8988T (cell line): ENCODE results near the gene CRACDL.

ENCODE experiments used
- DNase-seq: peaks from one replicate; pipeline ENCODE4 v3.0.0; 2011

Gene CRACDL, protein sequence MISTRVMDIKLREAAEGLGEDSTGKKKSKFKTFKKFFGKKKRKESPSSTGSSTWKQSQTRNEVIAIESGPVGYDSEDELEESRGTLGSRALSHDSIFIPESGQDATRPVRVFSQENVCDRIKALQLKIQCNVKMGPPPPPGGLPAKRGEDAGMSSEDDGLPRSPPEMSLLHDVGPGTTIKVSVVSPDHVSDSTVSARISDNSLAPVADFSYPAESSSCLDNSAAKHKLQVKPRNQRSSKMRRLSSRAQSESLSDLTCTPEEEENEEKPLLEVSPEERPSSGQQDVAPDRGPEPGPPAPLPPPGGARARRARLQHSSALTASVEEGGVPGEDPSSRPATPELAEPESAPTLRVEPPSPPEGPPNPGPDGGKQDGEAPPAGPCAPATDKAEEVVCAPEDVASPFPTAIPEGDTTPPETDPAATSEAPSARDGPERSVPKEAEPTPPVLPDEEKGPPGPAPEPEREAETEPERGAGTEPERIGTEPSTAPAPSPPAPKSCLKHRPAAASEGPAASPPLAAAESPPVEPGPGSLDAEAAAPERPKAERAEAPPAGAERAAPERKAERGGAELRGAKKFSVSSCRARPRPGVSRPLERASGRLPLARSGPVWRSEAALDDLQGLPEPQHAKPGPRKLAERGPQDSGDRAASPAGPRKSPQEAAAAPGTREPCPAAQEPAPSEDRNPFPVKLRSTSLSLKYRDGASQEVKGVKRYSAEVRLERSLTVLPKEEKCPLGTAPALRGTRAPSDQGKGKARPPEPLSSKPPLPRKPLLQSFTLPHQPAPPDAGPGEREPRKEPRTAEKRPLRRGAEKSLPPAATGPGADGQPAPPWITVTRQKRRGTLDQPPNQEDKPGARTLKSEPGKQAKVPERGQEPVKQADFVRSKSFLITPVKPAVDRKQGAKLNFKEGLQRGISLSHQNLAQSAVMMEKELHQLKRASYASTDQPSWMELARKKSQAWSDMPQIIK

DNA sequence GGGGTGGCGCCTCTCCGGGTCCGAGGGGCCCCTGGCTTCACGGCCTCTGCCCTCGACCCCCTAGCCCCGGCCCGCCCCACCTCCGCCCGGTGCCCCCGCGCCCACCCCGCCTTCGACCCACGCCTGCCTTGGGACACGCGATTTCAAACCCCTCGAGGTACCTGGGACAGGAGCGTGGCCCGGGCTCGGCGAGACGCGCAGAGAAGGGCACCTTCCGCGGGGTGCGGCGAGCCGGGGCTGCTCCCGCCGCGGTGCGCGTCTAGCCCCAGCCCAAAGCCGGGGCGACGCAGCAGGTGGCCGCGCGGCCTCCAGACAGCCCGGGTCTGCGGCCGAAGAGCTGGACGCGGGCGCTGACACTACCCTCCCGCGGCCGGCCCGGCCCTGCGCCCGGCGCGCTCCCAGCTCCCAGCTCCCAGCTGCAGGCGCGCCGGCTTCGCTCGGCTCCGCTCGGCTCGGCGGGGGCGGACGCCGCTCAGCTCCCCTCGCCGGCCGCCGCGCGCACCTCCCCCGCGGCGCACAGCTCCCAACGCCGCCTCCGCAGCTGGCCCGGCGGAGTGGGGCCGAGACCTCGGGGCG lies at the start of gene CRACDL:
CRACDL (minus strand) TSS at position 449 of the 576 bp plus-strand sequence. CDS start 89,425 bp downstream, outside the sequence.
- DNase-seq: peak; percentile 49

DNA sequence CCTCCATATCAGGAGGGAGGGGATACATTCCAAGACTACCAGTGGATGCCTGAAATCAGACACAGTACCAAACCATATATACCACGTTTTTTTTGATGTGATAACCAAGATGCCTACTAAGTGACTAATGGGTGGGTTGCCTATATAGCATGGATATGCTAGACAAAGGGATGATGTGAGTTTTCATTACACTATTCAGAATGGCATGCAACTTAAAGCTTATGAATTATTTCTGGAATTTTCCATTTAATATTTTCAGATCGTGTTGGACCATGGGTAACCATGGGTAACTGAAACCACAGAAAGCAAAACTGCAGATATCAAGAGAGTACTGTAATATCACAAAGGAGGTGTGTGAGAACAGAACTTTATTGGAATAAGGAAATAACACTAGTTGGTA lies 39.6 kb upstream of the CRACDL start:
- no peak for DNase-seq

DNA sequence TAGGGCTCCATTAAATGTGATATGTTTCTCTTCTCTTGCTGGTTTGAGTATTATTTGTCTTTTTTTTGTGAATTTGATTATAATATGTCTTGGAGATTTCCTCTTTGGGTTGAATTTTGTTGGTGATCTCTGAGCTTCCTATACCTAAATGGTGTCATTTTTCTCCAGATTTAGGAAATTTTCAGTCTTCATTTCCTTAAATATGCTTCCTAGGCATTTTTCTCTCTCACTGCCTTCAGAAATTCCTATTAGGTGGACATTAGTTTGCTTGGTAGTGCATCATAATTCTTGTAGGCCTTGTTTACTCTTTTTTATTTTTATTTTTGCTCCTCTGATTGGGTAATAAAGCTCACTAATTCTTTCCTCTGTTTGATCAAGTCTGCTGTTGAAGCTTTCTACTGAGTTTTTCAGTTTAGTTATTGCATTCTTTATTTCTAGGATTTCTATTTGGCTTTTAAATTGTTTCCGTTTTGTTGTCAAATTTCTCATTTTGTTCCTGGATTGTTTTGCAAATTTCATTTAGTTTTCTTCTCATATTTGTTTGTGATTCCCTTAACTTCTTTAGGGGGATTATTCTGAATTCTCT lies 36.6 kb upstream of the CRACDL start:
- no peak for DNase-seq

DNA sequence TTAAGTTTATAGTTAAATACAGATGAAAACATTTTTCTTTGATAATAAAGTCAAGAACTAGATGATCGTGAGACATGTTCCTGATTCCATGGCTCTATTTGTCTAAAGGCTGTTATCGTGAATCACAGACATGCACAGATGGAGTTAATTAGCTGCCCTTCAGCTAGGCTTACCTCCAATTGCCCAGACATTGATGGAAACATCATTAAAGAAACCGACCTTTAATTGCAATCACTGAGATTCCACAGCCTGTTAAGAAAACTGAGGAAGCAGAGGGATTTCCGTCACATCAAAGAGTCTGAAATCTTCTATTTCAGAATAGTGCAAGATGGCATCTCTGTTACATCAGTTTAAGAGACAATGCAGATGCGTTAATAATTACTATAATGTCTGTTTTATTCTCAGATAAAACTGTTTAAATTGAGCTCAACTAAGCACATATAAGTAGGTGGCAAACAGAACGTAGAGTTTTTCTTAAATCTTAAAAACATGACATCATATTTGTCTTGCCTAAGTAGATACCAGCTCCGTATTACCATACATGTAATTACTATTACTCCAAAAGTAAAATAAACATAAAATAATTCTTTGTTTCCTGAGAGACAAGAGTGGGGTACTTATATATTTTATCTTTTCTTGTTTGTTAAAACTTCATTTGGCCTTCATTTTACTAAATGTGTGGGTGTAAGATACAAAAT lies 23.9 kb upstream of the CRACDL start:
- DNase-seq: no peak

DNA sequence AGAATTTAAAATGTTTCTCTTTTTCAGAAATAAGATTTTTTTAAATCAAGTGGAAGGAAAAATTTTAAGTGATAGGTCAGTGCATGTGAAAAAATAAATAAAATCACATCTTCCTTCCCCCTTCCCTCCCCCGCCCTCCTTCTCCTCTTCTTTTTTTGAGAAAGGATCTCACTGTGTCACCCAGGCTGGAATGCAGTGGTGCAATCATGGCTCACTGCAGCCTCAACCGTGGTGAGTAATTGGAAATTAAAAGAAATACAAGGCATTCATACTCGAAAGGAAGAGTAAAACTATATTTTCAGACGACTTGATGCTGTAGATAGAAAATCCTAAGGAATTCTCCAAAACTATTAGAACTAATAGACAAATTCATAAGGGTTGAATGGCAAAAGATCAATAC lies 16.9 kb upstream of the CRACDL start:
- DNase-seq: no peak

DNA sequence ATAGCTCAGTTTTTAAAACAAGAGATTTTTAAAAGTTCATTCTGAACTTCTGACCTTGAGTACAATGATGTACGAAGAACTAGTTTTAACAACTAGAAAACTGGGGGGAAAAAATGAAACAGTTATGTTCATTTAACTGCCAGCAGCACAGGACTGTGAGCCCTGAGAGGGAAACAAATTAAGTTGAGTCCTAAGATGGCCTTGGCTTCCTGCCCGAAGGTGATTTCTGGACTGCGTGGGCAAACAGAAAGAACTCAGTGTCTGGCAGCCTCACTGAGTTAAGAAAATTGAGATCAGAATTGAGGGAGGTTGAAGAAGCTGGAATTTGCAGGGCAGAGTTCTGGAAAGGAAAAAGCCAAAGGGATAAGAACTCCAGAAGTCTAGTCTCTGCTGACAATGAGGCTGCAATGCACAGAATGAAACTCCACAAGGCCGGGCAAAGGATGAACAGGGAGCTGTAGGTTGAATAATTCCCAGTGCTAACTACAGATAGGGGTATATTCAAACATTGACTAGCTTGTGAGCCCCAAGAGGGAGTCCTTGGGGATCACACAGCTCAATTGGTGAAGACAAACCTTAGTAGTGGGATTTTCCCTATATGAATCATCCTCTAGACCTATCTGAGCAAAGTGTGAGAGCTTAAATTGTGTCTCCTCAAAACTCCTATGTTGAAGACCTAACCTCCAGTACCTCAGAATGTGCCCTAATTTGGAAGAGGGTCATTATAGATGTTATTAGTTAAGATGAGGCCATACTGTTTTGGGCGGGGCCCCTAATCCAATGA lies 13.1 kb upstream of the CRACDL start:
- DNase-seq: no peak

DNA sequence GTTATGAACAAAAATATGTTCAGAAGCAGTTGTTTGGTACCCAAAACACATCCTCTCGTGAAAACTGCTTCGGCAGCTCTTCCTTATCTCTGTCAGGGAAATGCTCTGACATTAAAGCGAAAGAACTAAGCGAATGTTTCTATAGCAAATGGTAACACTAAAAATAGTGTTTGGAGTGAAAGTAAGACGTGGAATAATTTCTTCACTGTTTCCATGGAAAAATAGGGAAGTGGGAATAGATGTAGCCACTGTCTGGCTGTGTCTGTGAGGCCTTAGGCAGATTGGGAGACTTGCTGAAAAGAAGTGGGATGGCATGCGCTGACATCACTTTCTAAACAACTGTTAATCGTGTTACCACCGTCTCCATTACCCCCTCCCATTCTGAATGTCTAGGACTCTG lies 11.5 kb upstream of the CRACDL start:
- no peak for DNase-seq

DNA sequence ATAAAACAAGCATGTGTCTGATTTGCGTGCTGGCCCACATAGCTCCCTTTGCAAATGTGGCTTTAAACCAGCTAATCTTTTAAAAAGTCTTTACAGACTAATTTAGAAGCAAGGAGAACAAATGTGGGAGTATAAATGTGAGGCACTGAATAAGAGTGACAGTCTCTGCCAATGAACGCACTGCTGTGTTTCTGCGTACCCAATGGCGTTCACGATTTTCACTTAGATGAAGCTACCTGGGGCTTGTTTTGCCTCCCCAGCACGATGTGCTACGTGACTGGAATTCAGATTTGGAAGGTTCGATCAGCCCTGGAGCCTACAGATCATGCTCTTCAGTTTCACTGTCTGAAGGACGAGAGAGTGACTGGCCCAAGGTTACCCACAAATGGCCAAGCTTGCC lies 10.8 kb upstream of the CRACDL start:
- DNase-seq: no peak

DNA sequence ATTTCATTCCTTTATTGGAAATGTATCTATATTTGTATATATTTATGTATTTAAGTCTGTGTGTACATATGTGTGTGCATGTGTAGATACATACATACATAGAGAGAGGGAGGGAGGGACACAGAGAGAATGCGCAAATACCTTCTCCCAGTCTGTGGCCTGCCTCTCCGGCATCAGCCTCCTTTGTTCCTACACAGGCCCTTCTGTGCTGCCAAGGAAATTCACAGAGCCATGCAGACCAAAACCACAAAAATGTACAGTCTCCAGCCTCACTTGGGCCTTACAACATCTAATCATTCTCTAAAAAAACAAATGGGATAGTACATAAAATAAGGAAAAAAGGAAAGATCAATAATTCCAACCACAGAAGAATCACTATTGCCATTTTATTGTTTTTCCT lies 8.8 kb upstream of the CRACDL start:
- no peak for DNase-seq

DNA sequence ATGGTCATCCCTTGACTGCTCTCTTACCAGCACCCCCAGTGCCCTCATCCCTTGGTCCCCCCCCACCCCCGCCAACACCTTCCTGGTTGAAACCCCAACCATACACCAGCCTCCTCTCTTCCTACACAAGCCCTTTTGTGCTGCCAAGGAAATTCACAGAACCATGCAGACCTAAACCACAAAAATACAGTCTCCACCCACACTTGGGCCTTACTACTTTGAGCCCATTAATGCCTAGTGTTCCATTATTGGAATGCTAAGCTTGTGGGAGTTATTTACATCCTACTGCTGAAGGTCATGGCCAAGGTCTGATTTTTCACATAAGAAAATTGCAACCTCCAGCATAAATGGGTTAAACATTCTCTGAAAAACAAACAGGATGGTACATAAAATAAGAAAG lies 4.1 kb upstream of the CRACDL start:
- DNase-seq: no peak

DNA sequence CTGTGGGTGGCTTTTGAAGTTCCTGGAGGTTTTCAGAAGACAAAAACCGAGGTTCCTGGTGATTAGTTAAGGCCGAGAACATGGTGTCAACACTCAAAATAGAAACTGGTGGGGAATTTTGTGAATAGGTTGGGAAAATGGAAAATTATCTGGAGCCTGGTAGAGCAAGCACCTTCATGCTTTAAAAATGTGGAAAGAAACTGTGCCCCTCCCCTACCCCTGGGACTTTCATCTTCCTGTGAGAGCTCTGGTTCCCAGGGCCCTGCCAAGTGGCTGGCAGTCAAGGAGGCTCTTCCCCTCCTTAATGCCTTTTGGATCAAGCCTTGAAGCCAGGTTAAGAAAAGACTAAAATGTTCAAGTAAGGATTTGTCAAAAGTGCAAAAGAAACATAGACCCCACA lies 1.9 kb upstream of the CRACDL start:
- no peak for DNase-seq

DNA sequence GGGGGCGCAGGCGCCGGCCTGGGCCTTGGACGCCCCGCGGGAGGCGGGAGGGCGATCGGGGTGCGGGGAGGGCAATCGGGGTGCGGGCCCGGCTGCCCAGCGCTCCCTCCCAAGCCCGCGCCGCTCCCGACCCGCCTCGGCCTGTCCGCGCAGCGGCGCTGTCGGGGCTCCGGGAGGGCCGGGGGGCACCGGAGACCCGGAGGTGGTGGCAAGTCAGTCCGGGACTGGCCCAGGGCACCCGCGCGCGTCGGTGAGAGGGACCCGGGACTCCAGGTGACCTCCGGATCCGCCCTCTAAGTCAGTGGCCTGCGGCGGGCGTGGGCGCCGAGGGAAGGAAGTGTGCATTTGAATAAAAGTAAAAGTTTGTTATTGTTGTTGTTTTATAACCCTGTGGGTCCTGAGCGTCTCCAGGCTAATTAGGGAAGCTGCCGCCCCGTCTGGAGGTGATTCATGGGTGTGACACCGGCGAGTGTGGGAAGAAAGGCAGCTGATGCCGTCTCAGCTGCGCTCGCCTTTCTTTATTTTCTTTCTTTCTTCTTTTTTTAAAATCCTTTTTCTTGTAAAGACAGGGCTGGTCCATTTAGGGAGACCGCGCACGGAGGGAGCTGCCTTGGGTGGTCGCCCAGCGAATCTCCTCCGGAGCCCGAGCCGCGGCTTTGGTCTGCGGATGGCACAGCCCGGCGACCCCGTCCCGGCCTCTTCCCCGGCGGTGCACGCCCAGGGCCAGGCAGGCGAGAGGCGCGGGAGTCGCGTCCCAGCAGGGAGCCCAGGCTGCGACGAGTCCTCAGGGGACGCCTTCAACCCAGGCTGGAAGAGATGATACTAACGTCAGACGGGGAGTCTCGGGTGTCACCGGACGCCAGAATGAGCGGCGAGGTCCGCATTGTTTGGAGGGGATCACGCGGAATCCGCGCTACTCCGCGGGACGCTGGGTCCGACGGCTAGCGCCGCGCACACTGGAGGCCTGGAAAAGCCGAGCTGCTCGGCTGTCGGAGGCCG lies 627 bp upstream of the CRACDL start:
- DNase-seq: peak; percentile 63

DNA sequence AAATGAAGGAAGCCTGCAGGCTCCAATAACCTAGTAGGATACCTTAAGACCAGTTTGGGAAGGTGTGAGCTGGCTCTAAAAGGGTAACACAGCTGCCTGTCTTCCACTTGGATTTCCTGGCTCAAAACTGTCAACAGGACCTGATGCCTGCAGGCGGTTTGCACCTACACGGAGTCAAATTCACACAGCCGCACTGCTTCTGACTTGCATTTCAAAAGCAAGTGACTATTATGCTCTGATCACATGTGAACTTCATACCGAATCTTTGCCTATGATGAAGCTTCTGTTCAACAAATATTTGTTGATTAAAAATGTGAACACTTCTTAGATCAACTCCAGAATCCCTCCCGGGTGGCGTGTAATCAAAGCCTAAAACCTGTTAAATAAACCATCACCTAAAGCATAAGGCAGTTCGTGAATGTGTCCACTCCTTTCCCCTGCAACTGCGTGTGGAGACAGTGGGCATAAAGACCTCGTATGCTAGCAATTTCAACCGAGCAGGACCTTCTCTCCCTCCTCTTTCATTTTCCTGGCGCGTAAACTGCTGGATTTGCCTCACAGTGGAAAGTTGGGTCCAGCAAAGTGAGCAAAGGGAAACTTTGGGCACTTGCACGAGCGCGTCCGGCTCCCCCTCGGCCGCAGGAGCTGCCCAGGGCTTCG lies 784 bp downstream of the CRACDL start:
- DNase-seq: no peak

DNA sequence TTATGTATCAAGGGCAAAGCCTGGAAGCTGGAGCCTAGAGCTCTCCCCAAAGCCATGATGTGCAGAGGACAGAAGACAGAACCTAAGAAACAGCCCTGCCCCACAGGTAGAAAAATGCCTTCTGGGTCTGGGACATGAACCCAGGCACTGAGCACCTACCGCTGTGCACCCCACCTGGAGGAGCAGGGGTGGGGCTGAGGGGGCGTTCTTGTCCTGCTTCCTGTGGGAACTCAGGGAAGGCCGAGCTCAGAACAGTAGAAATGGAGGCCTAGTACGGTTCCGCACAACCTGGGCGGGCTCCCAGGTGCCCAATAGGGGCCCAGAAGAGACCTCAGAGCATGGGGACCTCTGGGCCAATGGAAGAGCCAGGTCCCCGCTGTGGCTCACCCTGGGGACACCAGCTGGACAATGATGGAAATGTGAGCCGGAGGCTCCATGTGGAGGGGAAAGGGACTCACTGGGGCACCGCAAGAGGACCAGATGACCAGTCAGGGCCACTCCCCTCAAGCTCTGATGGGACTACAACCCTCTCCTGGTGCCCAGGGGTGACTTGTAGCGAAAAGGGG lies 3.2 kb downstream of the CRACDL start:
- no peak for DNase-seq

DNA sequence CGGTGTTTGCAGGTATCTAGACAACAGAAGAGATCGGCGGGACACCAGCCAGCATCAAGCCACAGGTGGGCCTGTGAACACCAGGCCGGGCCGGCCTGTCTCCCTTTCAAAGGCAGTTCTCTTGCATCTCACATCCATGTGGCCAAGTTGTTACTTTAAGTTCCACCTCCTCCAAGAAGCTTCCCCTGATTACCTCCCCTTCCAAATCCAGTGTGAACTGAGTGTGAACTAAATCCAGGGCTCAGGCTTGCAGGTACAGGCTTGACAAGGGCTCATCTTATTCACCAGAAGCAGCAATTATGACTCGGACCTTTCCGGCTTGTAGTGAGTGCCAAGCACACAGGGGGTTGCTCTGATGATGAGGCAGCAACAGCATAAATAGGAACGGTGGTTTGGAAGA lies 3.9 kb downstream of the CRACDL start:
- no peak for DNase-seq

DNA sequence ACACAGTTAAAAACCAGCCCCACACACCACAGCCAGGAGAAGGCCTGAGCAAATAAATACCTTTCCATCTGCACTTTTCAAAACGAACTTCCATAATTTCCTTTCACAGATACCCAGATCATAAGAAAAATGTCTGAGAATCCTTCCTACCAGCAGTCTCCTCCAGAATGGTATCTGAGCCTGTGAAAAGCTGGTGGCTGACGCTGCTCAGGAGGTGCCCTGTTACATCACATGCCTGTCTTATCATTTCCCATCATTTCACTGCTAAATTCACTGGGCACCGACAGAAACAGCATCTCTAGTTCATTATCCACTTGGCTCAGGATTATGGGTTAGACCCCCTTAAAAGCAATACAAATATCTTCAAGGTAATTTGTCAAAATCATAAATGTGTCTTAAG lies 4.4 kb downstream of the CRACDL start:
- no peak for DNase-seq

DNA sequence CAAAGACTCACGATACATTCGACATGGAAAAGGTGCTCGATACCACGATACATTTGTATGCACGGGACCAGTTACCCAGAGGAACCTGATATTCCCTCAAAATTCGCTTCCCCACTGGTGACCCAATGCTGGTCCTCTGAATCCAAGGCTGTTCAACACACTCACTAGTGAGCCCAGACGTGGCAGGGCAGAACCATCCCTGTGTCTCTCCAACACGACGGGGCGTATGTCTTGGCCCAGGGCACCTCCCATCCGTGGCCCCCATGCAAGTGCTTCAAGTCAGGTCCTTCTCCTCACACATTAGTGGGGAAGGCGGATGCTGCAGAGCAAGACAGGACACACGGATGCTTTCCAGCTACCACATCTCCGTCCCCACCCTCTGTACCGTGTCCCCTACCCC lies 6.1 kb downstream of the CRACDL start:
- no peak for DNase-seq

DNA sequence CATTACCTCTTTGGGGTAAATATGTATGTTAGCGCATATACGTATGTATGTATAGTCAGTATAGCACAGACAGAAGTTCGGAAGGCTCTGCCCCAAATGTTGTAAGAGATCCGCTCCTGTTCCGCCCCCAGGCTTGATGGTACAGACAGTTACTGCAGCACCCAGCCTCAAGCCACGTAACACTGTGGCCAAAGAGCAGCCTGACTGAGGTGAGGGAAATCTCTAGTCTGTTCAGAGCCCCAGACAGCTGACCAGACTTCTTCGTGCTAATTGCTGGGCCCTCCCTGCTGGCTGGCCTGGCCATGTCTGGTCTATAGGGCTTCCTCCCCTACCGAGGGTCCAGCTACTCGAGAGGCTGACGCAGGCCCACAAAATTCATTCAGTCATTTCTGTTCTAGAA lies 7.8 kb downstream of the CRACDL start:
- DNase-seq: no peak

DNA sequence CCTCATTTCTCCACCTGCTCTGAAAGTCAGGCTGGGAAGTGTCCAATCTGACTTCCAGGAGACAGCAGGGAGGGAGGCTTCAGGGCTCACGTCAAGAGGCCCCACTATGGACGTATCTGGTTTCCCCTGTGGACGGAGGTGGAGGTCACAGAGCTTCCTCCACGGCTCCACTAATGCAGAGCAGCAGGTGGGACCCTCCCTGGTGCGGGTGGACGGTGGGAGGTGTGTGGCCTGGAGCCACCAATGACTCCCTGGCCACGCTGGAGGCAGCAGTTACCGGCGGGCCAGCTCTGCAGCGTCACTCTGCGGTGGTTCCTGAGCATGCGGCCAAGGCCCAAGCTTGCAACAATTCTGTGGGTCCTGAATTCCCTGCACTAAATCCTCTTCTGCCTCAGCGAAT lies 9.0 kb downstream of the CRACDL start:
- DNase-seq: no peak

DNA sequence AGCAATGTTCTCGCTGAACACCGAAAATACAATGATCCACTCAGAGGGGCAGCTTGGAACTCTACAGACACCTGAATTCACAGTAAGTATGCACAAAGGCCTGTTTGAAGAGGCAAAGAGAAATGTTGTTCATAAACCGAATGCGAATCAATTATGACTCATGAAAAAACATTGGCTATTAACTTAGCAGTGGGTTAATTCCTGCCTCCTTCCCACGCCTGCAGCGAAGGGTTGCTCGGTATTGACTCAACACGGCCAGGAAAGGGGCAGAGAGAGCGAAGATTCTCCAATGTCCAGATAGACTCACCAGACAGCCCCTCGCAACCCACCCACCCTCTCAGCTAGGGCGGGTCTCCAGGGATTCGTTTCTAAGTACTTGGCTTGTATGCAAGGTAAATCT lies 9.4 kb downstream of the CRACDL start:
- DNase-seq: no peak
